Gastrocnemius medialis (tissue), 4 donors: ENCODE measurements around the gene AMBRA1. TPM values are rescaled to one million over a fixed set of nuclear protein-coding genes. Genes with fewer than 3 reads are reported as not detected.
A peak's percentile ranks its signal among the peaks of the same experiment; 100 is the strongest.

ENCODE experiments used
- ATAC-seq, 2 donors: fragments of 150-250 bp; one replicate each; pipeline ENCODE4 v1.9.1; 2016
- DNase-seq, 2 donors: peaks; one replicate each; pipeline ENCODE4 v3.0.0-alpha.2; 2019
- H3K27ac ChIP-seq, 4 donors: fragments of 200-600 bp; sonication (generic); 1 replicate in 1 of 4; 2 replicates in 3 of 4; pipeline ENCODE4 v1.5.1; 2016 to 2018; ENCODE audit warnings: mild to moderate bottlenecking in 2 of 4, moderate library complexity in 1 of 4
- H3K27me3 ChIP-seq, 3 donors: fragments of 200-600 bp; sonication (generic) in 2 of 3; 1 replicate in 1 of 3; 2 replicates in 2 of 3; pipeline versions ENCODE4 v1.5.1 to v1.6.0; 2016 to 2019; ENCODE audit warnings: mild to moderate bottlenecking in 1 of 3, moderate library complexity in 1 of 3
- H3K36me3 ChIP-seq, 2 donors: fragments of 200-600 bp; sonication (generic) in 1 of 2; one replicate each; pipeline ENCODE4 v1.5.1; 2017 to 2018
- H3K4me1 ChIP-seq, 2 donors: fragments of 200-600 bp; sonication (generic) in 1 of 2; one replicate each; pipeline ENCODE4 v1.5.1; 2016 to 2017; ENCODE audit warnings: mild to moderate bottlenecking in 2 of 2
- H3K4me3 ChIP-seq, 4 donors: fragments of 200-600 bp; sonication (generic) in 3 of 4; 1 replicate in 1 of 4; 2 replicates in 3 of 4; pipeline ENCODE4 v1.5.1; 2016 to 2019; ENCODE audit warnings: mild to moderate bottlenecking in 2 of 4
- H3K9me3 ChIP-seq, 3 donors: fragments of 200-600 bp; sonication (generic) in 2 of 3; 1 replicate in 1 of 3; 2 replicates in 2 of 3; pipeline ENCODE4 v1.5.1; 2016 to 2019
- POLR2A ChIP-seq, 2 donors: fragments of 450-650 bp; IDR thresholded peaks; one replicate each; pipeline ENCODE4 v1.6.1; 2017; ENCODE audit warnings: antibody characterized with exemption in 2 of 2, mild to moderate bottlenecking in 2 of 2, moderate library complexity in 2 of 2
- in situ Hi-C, 4 donors: fragments of 200-750 bp; cut with MboI; loops; one replicate each; pipeline versions ENCODE4 v1.15.0 to v1.8.0; 2017; ENCODE audit warnings: low sequenced_read_pairs in 4 of 4
- intact Hi-C: fragments of 100-400 bp; cut with DNase I; formaldehyde crosslinking; loops from one replicate; pipeline ENCODE4 v1.15.1; 2023; ENCODE audit warnings: low total_unique reads
- total RNA-seq, 4 donors: library from RNA; depleted of rRNA; stranded (reverse); fragments of >200 nt; gene quantifications; one replicate each; pipeline versions ENCODE4 v1.1.0 to v1.2.3, GENCODE V29; 2016
- TF ChIP-seq, protein P1 (sequence below), 5 experiments: fragments of 450-650 bp in 3 of 5; fragments of 200-600 bp in 2 of 5; sonication (generic) in 2 of 5; IDR thresholded peaks in 4 of 5; conservative IDR thresholded peaks in 1 of 5; 1 replicate in 4 of 5; 2 replicates in 1 of 5; pipeline ENCODE4 v1.5.1; 2016 to 2019; ENCODE audit warnings: antibody characterized with exemption in 5 of 5, mild to moderate bottlenecking in 3 of 5, moderate library complexity in 3 of 5

AMBRA1 gene
- total RNA-seq, 4 donors from 2014 or later, result 17.3 to 24.3 (median 20.7) TPM

DNA sequence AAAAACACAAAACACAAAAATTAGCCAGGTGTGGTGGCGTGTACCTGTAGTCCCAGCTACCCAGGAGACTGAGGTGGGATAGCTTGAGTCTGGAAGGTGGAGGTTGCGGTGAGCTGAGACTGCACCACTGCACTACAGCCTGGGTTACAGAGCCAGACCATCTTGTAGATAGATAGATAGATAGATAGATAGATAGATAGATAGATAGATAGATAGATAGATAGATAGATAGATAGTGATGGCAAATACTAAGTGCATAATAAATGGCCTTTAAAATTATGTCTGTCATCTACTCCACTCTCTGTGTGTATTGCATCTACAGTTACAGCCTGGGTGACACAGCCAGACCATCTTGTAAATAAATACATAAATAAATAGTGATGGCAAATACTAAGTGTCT lies 146.3 kb downstream of the AMBRA1 start:
- intact Hi-C loops, result loop anchor here (5.0 kb wide), 1 partner anchor 90 kb away; no protein-coding TSS in a partner anchor
- peaks cover 0 to 9% of the 10 kb centered on the region in 2 donors for H3K36me3 ChIP-seq
- H3K4me3 ChIP-seq, result no peak overlapping the region
- no peaks in the 10 kb centered on the region for H3K27me3 ChIP-seq
- peaks cover 19 to 45% of the 10 kb centered on the region in 2 donors for H3K4me1 ChIP-seq
- in situ Hi-C loops, result loop anchor here in 1 of 4 donors (5.0 kb wide), 1 partner anchor 80 kb away; no protein-coding TSS in a partner anchor
- TF ChIP-seq, protein P1, sequence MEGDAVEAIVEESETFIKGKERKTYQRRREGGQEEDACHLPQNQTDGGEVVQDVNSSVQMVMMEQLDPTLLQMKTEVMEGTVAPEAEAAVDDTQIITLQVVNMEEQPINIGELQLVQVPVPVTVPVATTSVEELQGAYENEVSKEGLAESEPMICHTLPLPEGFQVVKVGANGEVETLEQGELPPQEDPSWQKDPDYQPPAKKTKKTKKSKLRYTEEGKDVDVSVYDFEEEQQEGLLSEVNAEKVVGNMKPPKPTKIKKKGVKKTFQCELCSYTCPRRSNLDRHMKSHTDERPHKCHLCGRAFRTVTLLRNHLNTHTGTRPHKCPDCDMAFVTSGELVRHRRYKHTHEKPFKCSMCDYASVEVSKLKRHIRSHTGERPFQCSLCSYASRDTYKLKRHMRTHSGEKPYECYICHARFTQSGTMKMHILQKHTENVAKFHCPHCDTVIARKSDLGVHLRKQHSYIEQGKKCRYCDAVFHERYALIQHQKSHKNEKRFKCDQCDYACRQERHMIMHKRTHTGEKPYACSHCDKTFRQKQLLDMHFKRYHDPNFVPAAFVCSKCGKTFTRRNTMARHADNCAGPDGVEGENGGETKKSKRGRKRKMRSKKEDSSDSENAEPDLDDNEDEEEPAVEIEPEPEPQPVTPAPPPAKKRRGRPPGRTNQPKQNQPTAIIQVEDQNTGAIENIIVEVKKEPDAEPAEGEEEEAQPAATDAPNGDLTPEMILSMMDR (IDR thresholded peaks at IDR 0.05 in 4 of 5, conservative IDR thresholded peaks at IDR 0.05 in 1 of 5), result no peak
- TF ChIP-seq POLR2A (IDR thresholded peaks at IDR 0.05), result no peak
- no peak for DNase-seq
- no peak overlapping the region for H3K27ac ChIP-seq
- ATAC-seq, result no peak
- H3K9me3 ChIP-seq, result no peaks in the 10 kb centered on the region

DNA sequence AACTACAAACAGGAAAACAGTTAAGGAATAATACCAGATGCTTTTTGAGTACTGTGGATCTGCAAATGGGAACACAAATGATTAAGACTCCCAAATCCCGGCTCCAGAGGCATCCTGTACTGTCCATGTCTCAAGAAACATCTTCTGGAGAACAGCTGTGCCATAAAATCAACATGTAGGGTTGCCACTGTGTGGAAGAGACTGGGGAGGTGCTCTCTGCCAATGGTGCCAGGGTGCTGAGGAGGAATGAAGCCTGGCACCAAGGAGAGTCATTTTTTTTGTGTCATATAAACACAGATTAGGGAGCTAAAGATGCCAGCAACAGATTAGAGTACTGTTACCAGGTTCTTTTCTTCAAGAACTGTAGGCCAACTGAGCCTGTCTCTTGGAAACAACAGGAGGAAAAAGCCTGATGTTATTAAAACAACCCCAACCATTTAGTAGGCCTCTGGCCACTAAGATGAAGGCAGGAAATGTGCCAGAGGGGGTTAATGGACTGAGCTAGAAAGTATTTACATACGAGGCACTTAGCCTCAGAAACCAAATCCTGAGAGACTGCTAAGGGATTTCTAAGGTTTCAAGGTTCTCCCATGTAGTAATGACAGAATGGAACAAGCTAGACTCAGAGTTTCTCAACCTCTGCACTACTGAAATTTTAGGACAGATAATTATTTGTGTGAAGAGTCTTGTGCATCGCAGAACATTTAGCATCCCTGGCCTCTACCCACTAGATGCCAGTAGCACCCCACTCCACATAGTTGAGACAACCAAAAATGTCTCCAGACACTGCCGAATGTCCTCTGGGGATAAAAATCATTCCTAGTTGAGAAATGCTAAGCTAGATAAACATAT lies 147.7 kb downstream of the AMBRA1 start:
- Histone ChIP-seq H3K36me3 (peaks cover 0 to 12% of the 10 kb centered on the region in 2 donors), H3K27me3 (no peaks in the 10 kb centered on the region), H3K4me3 (no peak overlapping the region), H3K4me1 (peaks cover 19 to 45% of the 10 kb centered on the region in 2 donors), H3K9me3 (no peaks in the 10 kb centered on the region), H3K27ac (peak overlapping the region in 1 of 4 donors; percentile 0)
- no peak for TF ChIP-seq POLR2A (IDR thresholded peaks at IDR 0.05)
- TF ChIP-seq, protein P1 (IDR thresholded peaks at IDR 0.05 in 4 of 5, conservative IDR thresholded peaks at IDR 0.05 in 1 of 5), result peak in 2 of 5 experiments; percentile 20 to 27
- DNase-seq (no peak), ATAC-seq (peak; percentile 28 to 30)
- in situ Hi-C loops, result loop anchor here in 1 of 4 donors (5.0 kb wide), 1 partner anchor 81 kb away; no protein-coding TSS in a partner anchor
- intact Hi-C loops, result loop anchor here (5.0 kb wide), 1 partner anchor 91 kb away; no protein-coding TSS in a partner anchor

DNA sequence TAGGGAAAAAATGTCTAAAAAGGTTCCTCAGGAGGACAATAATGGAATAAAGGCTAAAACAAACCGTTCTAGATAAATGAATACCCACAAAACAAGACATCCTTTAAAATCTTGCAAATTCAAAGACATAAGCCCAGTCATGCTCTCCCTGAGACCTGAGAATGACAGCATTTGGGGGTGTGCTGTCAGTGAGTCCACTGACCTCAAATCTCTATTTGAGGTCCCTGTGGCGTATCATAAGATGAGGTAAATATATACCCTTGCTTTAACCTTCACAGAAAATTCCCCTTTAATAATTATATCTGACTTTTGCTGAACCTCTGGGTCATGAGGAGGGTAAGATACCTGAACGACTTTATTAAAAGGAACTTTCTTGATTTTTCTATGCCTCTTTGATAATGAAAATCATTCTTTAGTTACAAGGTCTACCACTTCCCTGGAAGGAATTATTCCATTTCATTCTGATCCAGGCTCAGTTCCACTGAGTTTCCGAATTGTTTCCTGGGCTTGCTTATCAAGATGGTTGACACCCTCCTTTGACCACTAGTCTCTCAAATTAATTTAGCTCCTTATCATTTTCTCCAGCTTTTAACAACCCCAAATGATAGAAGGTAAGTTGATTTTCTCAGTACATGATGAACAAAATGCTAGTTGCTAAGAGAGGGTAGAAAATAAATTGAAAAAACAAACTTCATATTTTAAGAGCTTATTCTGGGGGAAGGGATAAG lies 148.5 kb downstream of the AMBRA1 start:
- peaks cover 0 to 12% of the 10 kb centered on the region in 2 donors for H3K36me3 ChIP-seq
- no peak for TF ChIP-seq POLR2A (IDR thresholded peaks at IDR 0.05)
- TF ChIP-seq, protein P1 (IDR thresholded peaks at IDR 0.05 in 4 of 5, conservative IDR thresholded peaks at IDR 0.05 in 1 of 5), result no peak
- no peak overlapping the region for H3K4me3 ChIP-seq
- ATAC-seq (no peak), DNase-seq (no peak)
- no peak overlapping the region for H3K27ac ChIP-seq
- peaks cover 19 to 45% of the 10 kb centered on the region in 2 donors for H3K4me1 ChIP-seq
- intact Hi-C loops (loop anchor here (5.0 kb wide), 1 partner anchor 92 kb away; no protein-coding TSS in a partner anchor), in situ Hi-C loops (loop anchor here in 1 of 4 donors (5.0 kb wide), 1 partner anchor 82 kb away; no protein-coding TSS in a partner anchor)
- no peaks in the 10 kb centered on the region for H3K9me3 ChIP-seq
- H3K27me3 ChIP-seq, result no peaks in the 10 kb centered on the region

DNA sequence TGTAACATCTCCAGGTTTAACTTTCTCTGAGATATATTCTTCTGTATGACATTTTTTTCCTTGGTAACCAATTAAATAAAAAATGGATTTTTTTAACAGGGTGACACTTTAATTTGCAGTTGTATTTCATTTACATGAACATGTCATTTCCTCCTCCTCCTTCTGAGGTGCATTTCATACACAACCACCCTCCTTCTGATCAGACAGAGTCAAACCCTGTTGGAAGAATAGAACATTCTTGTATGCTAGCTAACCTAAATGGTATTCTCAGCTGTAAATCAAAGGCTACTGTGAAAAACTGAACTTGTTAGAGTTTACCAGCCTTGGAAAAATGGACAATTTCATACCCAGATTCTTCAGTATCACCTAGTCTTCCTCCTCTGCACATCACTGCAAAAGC lies 149.5 kb downstream of the AMBRA1 start:
- intact Hi-C loops (no loop called here), in situ Hi-C loops (no loop called here)
- no peak for DNase-seq
- Histone ChIP-seq H3K9me3 (no peaks in the 10 kb centered on the region), H3K27me3 (no peaks in the 10 kb centered on the region), H3K4me1 (peaks cover 19 to 45% of the 10 kb centered on the region in 2 donors), H3K36me3 (peaks cover 0 to 12% of the 10 kb centered on the region in 2 donors), H3K27ac (no peak overlapping the region), H3K4me3 (no peak overlapping the region)
- TF ChIP-seq, protein P1 (IDR thresholded peaks at IDR 0.05 in 4 of 5, conservative IDR thresholded peaks at IDR 0.05 in 1 of 5), result no peak
- no peak for TF ChIP-seq POLR2A (IDR thresholded peaks at IDR 0.05)
- no peak for ATAC-seq
